Pancreas (tissue), 10 donors: Measurements from ENCODE around the gene IP6K3. TPM values are rescaled to one million over a fixed set of nuclear protein-coding genes. Genes with fewer than 3 reads are reported as not detected.

Experiments
- ATAC-seq, 4 donors: fragments of 200-7000 bp; cut with Tn5 transposase; one replicate each; pipeline versions ENCODE4 v1.8.0 to v1.9.1; 2020; ENCODE audit warnings: mild to moderate bottlenecking in 4 of 4, moderate library complexity in 4 of 4
- DNase-seq, 6 donors: peaks; one replicate each; pipeline ENCODE4 v3.0.0-alpha.2; 2020
- FAIRE-seq: peaks from 2 replicates; lab custom pipeline; 2012; peaks lifted over from hg19 to GRCh38; lab: Jason Lieb, UNC
- H3K27ac ChIP-seq, 4 donors: fragments of 200-600 bp; sonication (generic); 1 replicate in 3 of 4; 2 replicates in 1 of 4; pipeline versions ENCODE4 v1.5.0 to v1.8.0; 2020
- H3K27me3 ChIP-seq, 4 donors: fragments of 200-600 bp; one replicate each; pipeline ENCODE4 v1.8.0; 2021
- H3K36me3 ChIP-seq, 3 donors: fragments of 200-600 bp; sonication (generic) in 1 of 3; one replicate each; pipeline versions ENCODE4 v1.5.0 to v1.8.0; 2020 to 2021
- H3K4me1 ChIP-seq, 3 donors: fragments of 200-600 bp; one replicate each; pipeline ENCODE4 v1.8.0; 2021
- H3K4me3 ChIP-seq, 4 donors: fragments of 200-600 bp; sonication (generic) in 2 of 4; one replicate each; pipeline versions ENCODE4 v1.5.0 to v1.8.0; 2020 to 2021
- H3K9me3 ChIP-seq, 4 donors: fragments of 200-600 bp; one replicate each; pipeline ENCODE4 v1.8.0; 2021
- WGBS, 2 donors: extraction: QIAGEN DNeasy Blood & Tissue Kit; methylation state at CpG; one replicate each; pipeline ENCODE4 v1.1.7; 2013; 5-methylcytosine and 5-hydroxymethylcytosine counted together
- intact Hi-C, 3 donors: fragments of 100-400 bp; cut with DNase I; formaldehyde crosslinking; loops; one replicate each; pipeline versions ENCODE4 v1.11.1 to v1.14.2; 2022
- polyA plus RNA-seq, 2 donors: library from polyadenylated mRNA; stranded (reverse); fragments of 200-250 nt; gene quantifications; one replicate each; pipeline ENCODE4 v1.2.3, GENCODE V29; 2013
- total RNA-seq, 6 donors: library from RNA; stranded (reverse); fragmentation: NEBNext Ultra II Directional in 4 of 6; extraction: Animal tissue kit (Norgen Biotek cat#: 25700) in 4 of 6; gene quantifications; one replicate each; pipeline versions ENCODE4 v1.2.1 to v1.2.4, GENCODE V29; 2021 to 2023
- TF ChIP-seq, protein P1 (sequence below), 4 donors: fragments of 200-600 bp; sonication (generic) in 3 of 4; IDR thresholded peaks; one replicate each; pipeline versions ENCODE4 v1.5.0 to v1.8.0; 2021; ENCODE audit warnings: antibody characterized with exemption in 4 of 4
- donor health status: healthy with polysubstance abuse.
- donor health status: DM: no; HTN: no; CAD: no; lungs with moderate emphysema.
- donor health status: DM: no; HTN: no; CAD: no.
- donor health status: control.
- donor health status: control.
- donor health status: Bipolar disorder and iron deficiency.
- donor health status: DM: yes; HTN: yes; CAD: no.
- donor health status: DM: no; HTN: no; CAD: no.
- donor health status: DM: no; HTN: no; CAD: no.
- donor health status: DM: yes; HTN: yes; CAD: no.

Gene IP6K3
- total and polyA plus RNA-seq, 8 donors: 0.12 to 0.69 (median 0.36) TPM

GRCh38 chr6:33763483-33763882 lies 16.8 kb upstream of the IP6K3 start:
- FAIRE-seq: no peak
- Histone ChIP-seq H3K27ac (no peak overlapping the region), H3K27me3 (no peaks in the 10 kb centered on the region), H3K4me1 (no peaks in the 10 kb centered on the region), H3K4me3 (no peak overlapping the region), H3K36me3 (no peaks in the 10 kb centered on the region), H3K9me3 (no peaks in the 10 kb centered on the region)
- 45 to 56% methylated on average over 6 of the region's 6 CpGs for WGBS, 2 donors
- intact Hi-C loops: loop anchor here in 1 of 3 donors (5.0 to 10.0 kb wide), 2 partner anchors 51 to 179 kb away; partner anchors contain the start of genes BAK1 and UQCC2
- TF ChIP-seq, protein P1, sequence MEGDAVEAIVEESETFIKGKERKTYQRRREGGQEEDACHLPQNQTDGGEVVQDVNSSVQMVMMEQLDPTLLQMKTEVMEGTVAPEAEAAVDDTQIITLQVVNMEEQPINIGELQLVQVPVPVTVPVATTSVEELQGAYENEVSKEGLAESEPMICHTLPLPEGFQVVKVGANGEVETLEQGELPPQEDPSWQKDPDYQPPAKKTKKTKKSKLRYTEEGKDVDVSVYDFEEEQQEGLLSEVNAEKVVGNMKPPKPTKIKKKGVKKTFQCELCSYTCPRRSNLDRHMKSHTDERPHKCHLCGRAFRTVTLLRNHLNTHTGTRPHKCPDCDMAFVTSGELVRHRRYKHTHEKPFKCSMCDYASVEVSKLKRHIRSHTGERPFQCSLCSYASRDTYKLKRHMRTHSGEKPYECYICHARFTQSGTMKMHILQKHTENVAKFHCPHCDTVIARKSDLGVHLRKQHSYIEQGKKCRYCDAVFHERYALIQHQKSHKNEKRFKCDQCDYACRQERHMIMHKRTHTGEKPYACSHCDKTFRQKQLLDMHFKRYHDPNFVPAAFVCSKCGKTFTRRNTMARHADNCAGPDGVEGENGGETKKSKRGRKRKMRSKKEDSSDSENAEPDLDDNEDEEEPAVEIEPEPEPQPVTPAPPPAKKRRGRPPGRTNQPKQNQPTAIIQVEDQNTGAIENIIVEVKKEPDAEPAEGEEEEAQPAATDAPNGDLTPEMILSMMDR (IDR thresholded peaks at IDR 0.05): no peak
- ATAC-seq: no peak
- DNase-seq: no peak

- FAIRE-seq (no peak), DNase-seq (no peak), ATAC-seq (no peak)
- Histone ChIP-seq H3K9me3 (no peaks in the 10 kb centered on the region), H3K4me1 (no peaks in the 10 kb centered on the region), H3K27me3 (no peaks in the 10 kb centered on the region), H3K4me3 (no peak overlapping the region), H3K36me3 (no peaks in the 10 kb centered on the region), H3K27ac (no peak overlapping the region)
- intact Hi-C loops: loop anchor here in 1 of 3 donors (5.0 to 10.0 kb wide), 2 partner anchors 50 to 178 kb away; partner anchors contain the start of genes BAK1 and UQCC2
- WGBS, 2 donors: 60 to 72% methylated on average over 4 of the region's 4 CpGs
- TF ChIP-seq, protein P1 (IDR thresholded peaks at IDR 0.05): no peak
Observed at GRCh38 chr6:33762713-33763112, 16.0 kb upstream of the IP6K3 start.

GRCh38 chr6:33761922-33762629 lies 15.4 kb upstream of the IP6K3 start:
- FAIRE-seq: no peak
- Histone ChIP-seq H3K9me3 (no peaks in the 10 kb centered on the region), H3K27me3 (no peaks in the 10 kb centered on the region), H3K27ac (no peak overlapping the region), H3K36me3 (no peaks in the 10 kb centered on the region), H3K4me1 (no peaks in the 10 kb centered on the region), H3K4me3 (no peak overlapping the region)
- intact Hi-C loops: loop anchor here in 1 of 3 donors (5.0 to 10.0 kb wide), 2 partner anchors 50 to 177 kb away; partner anchors contain the start of genes BAK1 and UQCC2
- DNase-seq: peak; percentile 67 to 89 (median 82)
- WGBS, 2 donors: 37 to 40% methylated on average over 7 of the region's 7 CpGs
- peak; percentile 88 to 98 (median 93) for ATAC-seq
- TF ChIP-seq, protein P1 (IDR thresholded peaks at IDR 0.05): peak; percentile 9 to 64 (median 56)

- H3K4me3 ChIP-seq: no peak overlapping the region
- H3K36me3 ChIP-seq: no peaks in the 10 kb centered on the region
- no peaks in the 10 kb centered on the region for H3K27me3 ChIP-seq
- WGBS, 2 donors: 83 to 93% methylated on average over 2 of the region's 2 CpGs
- no peak overlapping the region for H3K27ac ChIP-seq
- TF ChIP-seq, protein P1 (IDR thresholded peaks at IDR 0.05): no peak
- no peaks in the 10 kb centered on the region for H3K9me3 ChIP-seq
- DNase-seq (no peak), FAIRE-seq (no peak), ATAC-seq (peak in 1 of 4 donors; percentile 5)
- intact Hi-C loops: loop anchor here in 1 of 3 donors (5.0 to 10.0 kb wide), 2 partner anchors 49 to 177 kb away; partner anchors contain the start of genes BAK1 and UQCC2
- no peaks in the 10 kb centered on the region for H3K4me1 ChIP-seq
Observed at GRCh38 chr6:33761581-33761921, 14.8 kb upstream of the IP6K3 start.
